Liver (tissue), 3 donors: ENCODE measurements around the gene NBAS.

Experiments
- ATF3 ChIP-seq: IDR thresholded peaks from 2 replicates; pipeline ENCODE4 v1.6.1; 2016; ENCODE audit warnings: antibody characterized with exemption
- FOXA1 ChIP-seq: IDR thresholded peaks from 2 replicates; pipeline ENCODE4 v1.6.1; 2016; ENCODE audit warnings: antibody characterized with exemption
- GABPA ChIP-seq, 2 donors: IDR thresholded peaks in 1 of 2; conservative IDR thresholded peaks in 1 of 2; 2 replicates each; pipeline ENCODE4 v1.6.1; 2016; ENCODE audit warnings: antibody characterized with exemption in 2 of 2, mild to moderate bottlenecking in 1 of 2, moderate library complexity in 1 of 2
- TAF1 ChIP-seq: conservative IDR thresholded peaks from 2 replicates; pipeline ENCODE4 v1.6.1; 2016; ENCODE audit warnings: antibody characterized with exemption, mild to moderate bottlenecking
- TF ChIP-seq, protein P1 (sequence below): fragments of 150-350 bp; IDR thresholded peaks from 2 replicates; pipeline ENCODE4 v1.5.1; 2017; ENCODE audit warnings: improper control_type of control experiment, low read depth, low read length; ENCODE audit not compliant: missing input control
- donor health status: healthy.
- donor health status: healthy.

DNA sequence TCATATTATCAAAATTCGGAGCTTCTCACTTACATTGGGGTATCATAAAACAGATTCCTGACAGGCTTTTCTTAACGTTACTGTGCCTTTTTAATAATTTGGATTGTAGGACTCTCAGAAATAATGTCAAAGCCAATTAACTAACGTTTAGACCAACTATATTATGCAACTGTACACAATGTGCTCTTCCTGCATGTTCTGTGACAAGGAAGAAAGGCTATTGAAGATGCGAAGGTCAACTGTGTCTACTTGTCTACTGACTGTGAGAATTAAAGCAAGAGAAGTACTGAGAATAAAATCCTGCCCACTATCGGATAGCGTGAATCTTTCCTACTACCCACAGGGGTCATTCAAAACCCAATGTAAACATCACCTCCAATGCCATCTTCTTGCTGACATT lies 393.0 kb downstream of the NBAS start:
- TF ChIP-seq, protein P1, sequence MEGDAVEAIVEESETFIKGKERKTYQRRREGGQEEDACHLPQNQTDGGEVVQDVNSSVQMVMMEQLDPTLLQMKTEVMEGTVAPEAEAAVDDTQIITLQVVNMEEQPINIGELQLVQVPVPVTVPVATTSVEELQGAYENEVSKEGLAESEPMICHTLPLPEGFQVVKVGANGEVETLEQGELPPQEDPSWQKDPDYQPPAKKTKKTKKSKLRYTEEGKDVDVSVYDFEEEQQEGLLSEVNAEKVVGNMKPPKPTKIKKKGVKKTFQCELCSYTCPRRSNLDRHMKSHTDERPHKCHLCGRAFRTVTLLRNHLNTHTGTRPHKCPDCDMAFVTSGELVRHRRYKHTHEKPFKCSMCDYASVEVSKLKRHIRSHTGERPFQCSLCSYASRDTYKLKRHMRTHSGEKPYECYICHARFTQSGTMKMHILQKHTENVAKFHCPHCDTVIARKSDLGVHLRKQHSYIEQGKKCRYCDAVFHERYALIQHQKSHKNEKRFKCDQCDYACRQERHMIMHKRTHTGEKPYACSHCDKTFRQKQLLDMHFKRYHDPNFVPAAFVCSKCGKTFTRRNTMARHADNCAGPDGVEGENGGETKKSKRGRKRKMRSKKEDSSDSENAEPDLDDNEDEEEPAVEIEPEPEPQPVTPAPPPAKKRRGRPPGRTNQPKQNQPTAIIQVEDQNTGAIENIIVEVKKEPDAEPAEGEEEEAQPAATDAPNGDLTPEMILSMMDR: no peak
- TF ChIP-seq TAF1 (no peak), GABPA (IDR thresholded peaks at IDR 0.05 in 1 of 2, conservative IDR thresholded peaks at IDR 0.05 in 1 of 2) (no peak), FOXA1 (no peak), ATF3 (no peak)
